Psoas muscle (tissue), 8 donors: ENCODE results near the gene IL3. TPM values are rescaled to one million over a fixed set of nuclear protein-coding genes. Genes with fewer than 3 reads are reported as not detected.

Source experiments
- ATAC-seq, 4 donors: fragments of 200-7000 bp; cut with Tn5 transposase; one replicate each; pipeline ENCODE4 v1.9.1; 2020; ENCODE audit warnings: moderate library complexity in 3 of 4, mild to moderate bottlenecking in 2 of 4
- DNase-seq, 2 donors: peaks; one replicate each; pipeline ENCODE4 v3.0.0-alpha.2; 2020
- H3K27ac ChIP-seq: fragments of 200-600 bp; one replicate; pipeline ENCODE4 v1.8.0; 2022
- H3K27me3 ChIP-seq, 3 donors: fragments of 200-600 bp in 1 of 3; one replicate each; pipeline versions ENCODE4 v1.6.1 to v1.8.0; 2013 to 2022; ENCODE audit warnings: low read length in 2 of 3, mild to moderate bottlenecking in 2 of 3, moderate library complexity in 1 of 3; ENCODE audit not compliant: insufficient read depth in 3 of 3
- H3K36me3 ChIP-seq, 2 donors: fragments of 200-600 bp in 1 of 2; one replicate each; pipeline versions ENCODE4 v1.6.1 to v1.8.0; 2013 to 2022; ENCODE audit warnings: low read depth in 1 of 2, mild to moderate bottlenecking in 1 of 2, moderate library complexity in 1 of 2; ENCODE audit not compliant: insufficient read depth in 1 of 2
- H3K4me1 ChIP-seq: fragments of 200-600 bp; one replicate; pipeline ENCODE4 v1.8.0; 2022
- H3K4me3 ChIP-seq: fragments of 200-600 bp; one replicate; pipeline ENCODE4 v1.8.0; 2022; ENCODE audit warnings: mild to moderate bottlenecking
- H3K9me3 ChIP-seq: fragments of 200-600 bp; one replicate; pipeline ENCODE4 v1.8.0; 2022
- CTCF ChIP-seq: fragments of 200-600 bp; IDR thresholded peaks from one replicate; pipeline ENCODE4 v1.8.0; 2022; ENCODE audit warnings: antibody characterized with exemption
- WGBS, 3 donors: extraction: QIAGEN DNeasy Blood & Tissue Kit; methylation state at CpG; one replicate each; pipeline versions ENCODE4 v1.1.6 to v1.1.7; 2013; 5-methylcytosine and 5-hydroxymethylcytosine counted together
- intact Hi-C, 2 donors: fragments of 100-400 bp; cut with DNase I; formaldehyde crosslinking; loops; one replicate each; pipeline versions ENCODE4 v1.11.0 to v1.14.2; 2022
- polyA plus RNA-seq, 3 donors: library from polyadenylated mRNA; stranded (reverse); fragments of 200-250 nt; gene quantifications; one replicate each; pipeline ENCODE4 v1.2.3, GENCODE V29; 2013
- total RNA-seq, 4 donors: library from RNA; stranded (reverse); fragmentation: NEBNext Ultra II Directional in 2 of 4; extraction: Animal tissue kit (Norgen Biotek cat#: 25700) in 2 of 4; gene quantifications; one replicate each; pipeline versions ENCODE4 v1.2.1 to v1.2.4, GENCODE V29; 2021 to 2023
- donor health status: healthy with polysubstance abuse.
- donor health status: DM: no; HTN: no; CAD: no; lungs with moderate emphysema.
- donor health status: Bipolar disorder and iron deficiency.
- donor health status: healthy.
- donor health status: DM: yes; HTN: yes; CAD: no.
- donor health status: DM: no; HTN: no; CAD: no.
- donor health status: DM: no; HTN: no; CAD: no.
- donor health status: DM: yes; HTN: yes; CAD: no.

The IL3 gene
- total and polyA plus RNA-seq, 7 donors = not detected

GRCh38 chr5:132021654-132022053 lies 38.8 kb upstream of the IL3 start:
- Histone ChIP-seq H3K4me1 (no peaks in the 10 kb centered on the region), H3K27ac (no peak overlapping the region), H3K9me3 (no peaks in the 10 kb centered on the region), H3K4me3 (no peak overlapping the region), H3K36me3 (no peaks in the 10 kb centered on the region), H3K27me3 (no peaks in the 10 kb centered on the region)
- ATAC-seq (no peak), DNase-seq (no peak)
- 58 to 64% (median 61%) methylated on average over 2 of the region's 2 CpGs for WGBS, 3 donors
- intact Hi-C loops = no loop called here
- TF ChIP-seq CTCF = no peak

- WGBS, 3 donors = 68 to 88% (median 77%) methylated on average over 2 of the region's 2 CpGs
- no peak for TF ChIP-seq CTCF
- intact Hi-C loops = no loop called here
Observed at GRCh38 chr5:132022737-132023136, 37.7 kb upstream of the IL3 start.

GRCh38 chr5:132023258-132024116 lies 37.0 kb upstream of the IL3 start:
- H3K27ac ChIP-seq = no peak overlapping the region
- no peak overlapping the region for H3K4me3 ChIP-seq
- no peaks in the 10 kb centered on the region for H3K27me3 ChIP-seq
- ATAC-seq = no peak
- WGBS, 3 donors = 64 to 71% (median 67%) methylated on average over 5 of the region's 5 CpGs
- intact Hi-C loops = no loop called here
- DNase-seq = peak in 1 of 2 donors; percentile 12
- no peaks in the 10 kb centered on the region for H3K9me3 ChIP-seq
- TF ChIP-seq CTCF = no peak
- H3K36me3 ChIP-seq = no peaks in the 10 kb centered on the region
- H3K4me1 ChIP-seq = no peaks in the 10 kb centered on the region

More at GRCh38 chr5:132022737-132023136, 37.7 kb upstream of the IL3 start:
- DNase-seq (no peak), ATAC-seq (no peak)
- H3K27ac ChIP-seq = no peak overlapping the region
- no peaks in the 10 kb centered on the region for H3K9me3 ChIP-seq
- no peaks in the 10 kb centered on the region for H3K4me1 ChIP-seq
- H3K4me3 ChIP-seq = no peak overlapping the region
- H3K36me3 ChIP-seq = no peaks in the 10 kb centered on the region
- no peaks in the 10 kb centered on the region for H3K27me3 ChIP-seq

GRCh38 chr5:132024117-132024435 lies 36.4 kb upstream of the IL3 start:
- intact Hi-C loops = no loop called here

More at GRCh38 chr5:132024117-132024435, 36.4 kb upstream of the IL3 start:
- Histone ChIP-seq H3K27ac (no peak overlapping the region), H3K27me3 (no peaks in the 10 kb centered on the region), H3K4me3 (no peak overlapping the region), H3K4me1 (no peaks in the 10 kb centered on the region), H3K9me3 (no peaks in the 10 kb centered on the region), H3K36me3 (no peaks in the 10 kb centered on the region)
- no peak for ATAC-seq
- TF ChIP-seq CTCF = no peak
- 58 to 76% (median 71%) methylated on average over 4 of the region's 4 CpGs for WGBS, 3 donors
- peak in 1 of 2 donors; percentile 25 for DNase-seq
